Lower leg skin (tissue), 3 donors: Measurements from ENCODE around the gene STAB1.

Experiments
- CTCF ChIP-seq, 3 donors: fragments of 450-650 bp; IDR thresholded peaks; one replicate each; pipeline ENCODE4 v1.5.1; 2016; ENCODE audit warnings: antibody characterized with exemption in 3 of 3, mild to moderate bottlenecking in 3 of 3, moderate library complexity in 2 of 3
- POLR2A ChIP-seq, 2 donors: fragments of 450-650 bp; IDR thresholded peaks; one replicate each; pipeline ENCODE4 v1.6.1; 2016 to 2017; ENCODE audit warnings: antibody characterized with exemption in 2 of 2, mild to moderate bottlenecking in 1 of 2, moderate library complexity in 1 of 2

DNA sequence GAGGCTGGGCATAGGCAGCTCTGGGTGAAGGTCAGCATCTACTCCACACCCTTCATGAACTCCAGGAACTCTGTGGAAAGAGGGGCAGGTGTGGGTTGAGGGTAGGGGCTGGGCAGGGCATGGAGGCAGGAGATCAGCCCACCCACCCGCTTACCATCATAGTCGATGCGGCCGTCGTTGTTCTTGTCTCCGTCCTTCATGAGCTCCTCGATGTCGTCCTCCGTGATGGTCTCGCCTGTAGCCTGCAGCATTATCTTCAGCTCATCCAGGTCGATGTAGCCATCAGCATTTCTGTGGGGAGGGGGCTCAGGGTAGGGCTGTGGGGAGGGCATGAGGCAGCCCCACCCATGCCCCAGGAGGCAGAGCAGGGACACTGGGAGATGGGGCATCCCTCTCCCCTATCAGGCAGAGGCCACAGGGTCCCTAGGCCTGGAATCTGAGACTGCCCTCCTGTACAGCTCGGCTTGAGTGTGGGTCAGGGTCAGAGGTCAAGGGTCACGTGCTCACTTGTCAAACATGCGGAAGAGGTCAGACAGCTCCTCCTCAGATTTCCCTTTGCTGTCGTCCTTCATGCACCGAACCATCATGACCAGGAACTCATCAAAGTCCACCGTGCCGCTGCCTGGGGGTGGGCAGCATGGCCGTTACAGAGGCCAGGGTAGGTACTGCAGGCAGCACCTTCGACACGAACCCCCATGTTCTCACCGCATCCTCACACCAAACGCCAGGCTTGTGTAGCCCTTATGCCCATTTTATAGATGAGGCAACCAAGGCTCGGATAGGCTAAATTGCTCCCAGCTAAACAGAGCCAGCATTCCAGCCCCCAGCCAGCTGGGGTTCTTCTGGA lies 43.7 kb upstream of the STAB1 start:
- TF ChIP-seq CTCF (IDR thresholded peaks at IDR 0.05) (no peak), POLR2A (IDR thresholded peaks at IDR 0.05) (no peak)
